Fibroblast of pulmonary artery (primary cell): Measurements from ENCODE around the gene MMP11.
A peak's percentile ranks its signal among the peaks of the same experiment; 100 is the strongest.

Experiments
- DNase-seq: peaks from one replicate; pipeline ENCODE4 v3.0.0-alpha.2; 2010; ENCODE audit warnings: low read depth
- H3K4me3 ChIP-seq: replicated peaks from 2 replicates; pipeline ENCODE4 v1.5.1; 2011; ENCODE audit warnings: low read depth, mild to moderate bottlenecking, control low read depth, low read length, moderate library complexity
- CTCF ChIP-seq: IDR thresholded peaks from 2 replicates; pipeline ENCODE4 v1.5.1; 2011; ENCODE audit warnings: mild to moderate bottlenecking, control low read depth, low read length, inconsistent platforms; ENCODE audit errors: missing control alignments

Gene MMP11

DNA sequence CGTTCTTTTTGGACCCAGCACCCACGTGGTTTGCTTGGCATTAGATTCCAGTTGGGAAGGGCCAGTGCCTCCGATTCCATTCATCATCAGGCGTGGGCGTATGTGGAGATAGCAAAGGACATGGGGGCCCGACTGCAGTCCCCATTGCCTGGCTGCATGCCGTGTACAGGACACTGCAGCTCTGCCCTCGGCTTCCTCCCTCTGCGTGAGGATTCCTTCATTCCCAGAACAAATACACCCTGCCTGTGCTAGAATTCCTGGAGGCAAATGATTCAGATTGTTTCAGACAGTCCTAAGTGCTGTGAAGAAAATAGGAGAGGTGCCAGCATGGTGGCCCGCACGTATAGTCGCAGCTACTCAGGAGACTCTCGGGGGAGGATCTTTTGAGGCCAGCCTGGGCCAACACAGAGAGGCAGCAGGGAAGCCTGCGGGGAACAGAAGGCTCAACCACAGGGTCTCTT, 50.7 kb downstream of the MMP11 start:
- peak; percentile 20 for DNase-seq
- TF ChIP-seq CTCF, result no peak
- no peak overlapping the region for H3K4me3 ChIP-seq

GRCh38 chr22:23824476-23825245, 52.0 kb downstream of the MMP11 start:
- H3K4me3 ChIP-seq, result no peak overlapping the region
- DNase-seq, result no peak
- no peak for TF ChIP-seq CTCF

- TF ChIP-seq CTCF, result no peak
Observed at GRCh38 chr22:23825246-23825905, 52.7 kb downstream of the MMP11 start.

GRCh38 chr22:23826510-23827350, 54.1 kb downstream of the MMP11 start:
- DNase-seq, result no peak
- no peak for TF ChIP-seq CTCF
- no peak overlapping the region for H3K4me3 ChIP-seq

More at GRCh38 chr22:23825246-23825905, 52.7 kb downstream of the MMP11 start:
- H3K4me3 ChIP-seq, result no peak overlapping the region
- DNase-seq, result no peak

DNA sequence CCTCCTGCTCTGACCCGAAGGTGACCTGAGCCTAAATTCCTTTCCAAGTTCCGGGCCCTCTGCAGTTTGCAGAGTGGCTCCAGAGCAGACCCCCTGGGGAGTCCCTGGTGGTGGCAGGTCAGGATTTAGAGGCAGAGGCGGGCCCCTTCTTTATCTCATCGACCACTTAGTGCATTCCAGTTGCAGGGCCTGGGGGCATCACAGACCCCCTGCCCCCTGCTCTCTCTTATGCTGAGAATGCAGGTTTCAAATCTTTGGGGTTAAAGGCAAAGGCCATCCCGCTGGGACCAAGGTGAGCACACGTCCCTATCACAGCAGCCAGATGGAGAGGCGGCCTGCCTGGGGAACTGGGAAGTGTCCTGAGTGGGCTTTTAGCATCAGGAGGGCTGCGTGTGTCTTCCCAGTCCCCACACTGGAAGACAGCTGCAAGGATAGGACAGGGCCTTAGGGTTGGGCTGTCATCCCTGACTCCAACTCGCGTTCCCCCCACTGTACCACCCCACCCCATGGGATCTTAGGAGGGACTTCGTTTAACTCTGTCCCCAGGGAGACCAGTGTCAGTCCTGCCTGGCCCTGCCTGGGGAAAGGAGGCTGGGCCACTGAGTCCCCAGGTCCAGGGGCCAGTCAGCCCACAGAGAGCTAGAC, 54.8 kb downstream of the MMP11 start:
- TF ChIP-seq CTCF, result no peak
- DNase-seq, result no peak
- no peak overlapping the region for H3K4me3 ChIP-seq
